ENCODE results near the gene S100PBP. TPM values are rescaled to one million over a fixed set of nuclear protein-coding genes. Genes with fewer than 3 reads are reported as not detected.

Gene S100PBP
- polyA plus RNA-seq, 1 of the 3 experiments (the other 2 are of a cell fraction), result 13.2 TPM

GRCh38 chr1:32811265-32811664 is 6.2 kb upstream of the S100PBP start:
- Histone ChIP-seq H3K79me2 (ENCODE audit: insufficient read depth) (peaks cover 95% of the 10 kb centered on the region), H4K20me1 (ENCODE audit: insufficient read depth) (peaks cover 50% of the 10 kb centered on the region), H3K27me3 (ENCODE audit: insufficient read depth) (no peaks in the 10 kb centered on the region), H3K27ac (ENCODE audit: low read depth in 2 of 2, low read length in 1 of 2) (no peak overlapping the region), H3F3A (replicated peaks; ENCODE audit: insufficient read depth) (peaks cover 5% of the 10 kb centered on the region), H3K36me3 (replicated peaks in 1 of 2; ENCODE audit: control insufficient read depth in 1 of 2, insufficient read depth in 2 of 2, low read length in 1 of 2) (peaks cover 24 to 62% of the 10 kb centered on the region in 2 experiments), H3K9me3 (no peaks in the 10 kb centered on the region), H3K4me3 (ENCODE audit: low read depth in 2 of 2, low read length in 1 of 2) (no peak overlapping the region), H3K9me2 (no peaks in the 10 kb centered on the region), H3K9ac (no peak overlapping the region), H3K4me1 (ENCODE audit: control insufficient read depth in 1 of 2, insufficient read depth in 2 of 2, low read depth in 1 of 2, low read length in 1 of 2) (peaks cover 9 to 10% of the 10 kb centered on the region in 2 experiments; a peak in 1 of 4 replicates), H3K4me2 (no peak overlapping the region), H2AFZ (ENCODE audit: low read depth) (no peak overlapping the region)
- CTCF ChIA-PET, result interaction anchor here (1.3 to 1.7 kb wide), 2 partner anchors 39 to 65 kb away, joined by 3 to 5 read pairs; no protein-coding TSS in a partner anchor
- DNase-seq, result no peak
- WGBS (ENCODE audit: low lambda C conversion rate), result 98% methylated on average over 9 of the region's 9 CpGs
- TF ChIP-seq IRF3 (IDR thresholded peaks at IDR 0.05; ENCODE audit: low read depth, low read length) (no peak), NRF1 (IDR thresholded peaks at IDR 0.05; ENCODE audit: low read depth, low read length) (no peak), USF1 (IDR thresholded peaks at IDR 0.05; ENCODE audit: borderline replicate concordance, low read depth) (no peak), REST (IDR thresholded peaks at IDR 0.05; ENCODE audit: low read depth, low read length) (no peak), FOXM1 (IDR thresholded peaks at IDR 0.05; ENCODE audit: low read depth) (no peak)
- POLR2A ChIA-PET, result no interaction called here

- TF ChIP-seq NRF1 (IDR thresholded peaks at IDR 0.05; ENCODE audit: low read depth, low read length), result no peak
- no peak for TF ChIP-seq IRF3 (IDR thresholded peaks at IDR 0.05; ENCODE audit: low read depth, low read length)
- TF ChIP-seq FOSL2 (IDR thresholded peaks at IDR 0.05; ENCODE audit: borderline replicate concordance, low read depth), result no peak
- no peak overlapping the region for H3K4me2 ChIP-seq
- H3K9me3 ChIP-seq, result no peaks in the 10 kb centered on the region
- H3K9me2 ChIP-seq, result no peaks in the 10 kb centered on the region
- H3K4me1 ChIP-seq (ENCODE audit: control insufficient read depth in 1 of 2, insufficient read depth in 2 of 2, low read depth in 1 of 2, low read length in 1 of 2), result peaks cover 7 to 9% of the 10 kb centered on the region in 2 experiments; a peak in 1 of 4 replicates
- CTCF ChIA-PET, result interaction anchor here (1.3 to 1.7 kb wide), 2 partner anchors 39 to 65 kb away, joined by 3 to 5 read pairs; no protein-coding TSS in a partner anchor
- peaks cover 5% of the 10 kb centered on the region for H3F3A ChIP-seq (replicated peaks; ENCODE audit: insufficient read depth)
- no peak overlapping the region for H3K9ac ChIP-seq
- peaks cover 98% of the 10 kb centered on the region for H3K79me2 ChIP-seq (ENCODE audit: insufficient read depth)
- H3K27ac ChIP-seq (ENCODE audit: low read depth in 2 of 2, low read length in 1 of 2), result no peak overlapping the region
- H3K36me3 ChIP-seq (replicated peaks in 1 of 2; ENCODE audit: control insufficient read depth in 1 of 2, insufficient read depth in 2 of 2, low read length in 1 of 2), result peaks cover 19 to 55% of the 10 kb centered on the region in 2 experiments
- peaks cover 50% of the 10 kb centered on the region for H4K20me1 ChIP-seq (ENCODE audit: insufficient read depth)
- no peak overlapping the region for H2AFZ ChIP-seq (ENCODE audit: low read depth)
- DNase-seq, result no peak
- H3K27me3 ChIP-seq (ENCODE audit: insufficient read depth), result no peaks in the 10 kb centered on the region
- POLR2A ChIA-PET, result no interaction called here
- WGBS (ENCODE audit: low lambda C conversion rate), result 90% methylated on average over 3 of the region's 3 CpGs
- no peak overlapping the region for H3K4me3 ChIP-seq (ENCODE audit: low read depth in 2 of 2, low read length in 1 of 2)
These were observed 5.5 kb upstream of the S100PBP start for GRCh38 chr1:32811917-32812316.

Data from SK-N-SH (cell line).